ENCODE measurements around the gene SKI. TPM values are rescaled to one million over a fixed set of nuclear protein-coding genes. Genes with fewer than 3 reads are reported as not detected.

Gene SKI
- total RNA-seq, 6 experiments from 2014 or later = 23.7 to 84.8 (median 31.4) TPM

- intact Hi-C loops (cut with DNase I) = loop anchor here in 1 of 2 donors (10.0 kb wide), 1 partner anchor 69 kb away; no protein-coding TSS in a partner anchor
- H3K9me3 ChIP-seq = no peaks in the 10 kb centered on the region
- TF ChIP-seq POLR2A (IDR thresholded peaks at IDR 0.05) = no peak
- ATAC-seq = no peak
- 89% methylated on average over 15 of the region's 26 CpGs for WGBS (ENCODE audit: insufficient coverage, low coverage, low lambda C conversion rate, missing lambda C conversion rate)
- H3K27ac ChIP-seq = no peak overlapping the region
- H3K36me3 ChIP-seq = peaks cover 0 to 56% (median 28%) of the 10 kb centered on the region in 4 donors
- H3K27me3 ChIP-seq = no peaks in the 10 kb centered on the region
- H3K4me1 ChIP-seq = peaks cover 0 to 17% (median 8%) of the 10 kb centered on the region in 4 donors
- H3K4me3 ChIP-seq = no peak overlapping the region
- no peak for DNase-seq
These were observed 75.7 kb downstream of the SKI start for GRCh38 chr1:2303781-2304180.

GRCh38 chr1:2304282-2304681, 76.2 kb downstream of the SKI start:
- H3K9me3 ChIP-seq = no peaks in the 10 kb centered on the region
- peaks cover 0 to 12% (median 6%) of the 10 kb centered on the region in 4 donors for H3K4me1 ChIP-seq
- WGBS (ENCODE audit: insufficient coverage, low coverage, low lambda C conversion rate, missing lambda C conversion rate) = 100% methylated on average over 8 of the region's 22 CpGs
- no peak overlapping the region for H3K27ac ChIP-seq
- TF ChIP-seq POLR2A (IDR thresholded peaks at IDR 0.05) (no peak), CTCF (IDR thresholded peaks at IDR 0.05) (no peak)
- intact Hi-C loops (cut with DNase I) = loop anchor here in 1 of 2 donors (10.0 kb wide), 1 partner anchor 69 kb away; no protein-coding TSS in a partner anchor
- no peak overlapping the region for H3K4me3 ChIP-seq
- no peaks in the 10 kb centered on the region for H3K27me3 ChIP-seq
- DNase-seq = no peak
- ATAC-seq = no peak
- peaks cover 0 to 60% (median 28%) of the 10 kb centered on the region in 4 donors for H3K36me3 ChIP-seq

GRCh38 chr1:2304921-2305681, 77.0 kb downstream of the SKI start:
- no peak for DNase-seq
- H3K36me3 ChIP-seq = peaks cover 0 to 60% (median 28%) of the 10 kb centered on the region in 4 donors

DNA sequence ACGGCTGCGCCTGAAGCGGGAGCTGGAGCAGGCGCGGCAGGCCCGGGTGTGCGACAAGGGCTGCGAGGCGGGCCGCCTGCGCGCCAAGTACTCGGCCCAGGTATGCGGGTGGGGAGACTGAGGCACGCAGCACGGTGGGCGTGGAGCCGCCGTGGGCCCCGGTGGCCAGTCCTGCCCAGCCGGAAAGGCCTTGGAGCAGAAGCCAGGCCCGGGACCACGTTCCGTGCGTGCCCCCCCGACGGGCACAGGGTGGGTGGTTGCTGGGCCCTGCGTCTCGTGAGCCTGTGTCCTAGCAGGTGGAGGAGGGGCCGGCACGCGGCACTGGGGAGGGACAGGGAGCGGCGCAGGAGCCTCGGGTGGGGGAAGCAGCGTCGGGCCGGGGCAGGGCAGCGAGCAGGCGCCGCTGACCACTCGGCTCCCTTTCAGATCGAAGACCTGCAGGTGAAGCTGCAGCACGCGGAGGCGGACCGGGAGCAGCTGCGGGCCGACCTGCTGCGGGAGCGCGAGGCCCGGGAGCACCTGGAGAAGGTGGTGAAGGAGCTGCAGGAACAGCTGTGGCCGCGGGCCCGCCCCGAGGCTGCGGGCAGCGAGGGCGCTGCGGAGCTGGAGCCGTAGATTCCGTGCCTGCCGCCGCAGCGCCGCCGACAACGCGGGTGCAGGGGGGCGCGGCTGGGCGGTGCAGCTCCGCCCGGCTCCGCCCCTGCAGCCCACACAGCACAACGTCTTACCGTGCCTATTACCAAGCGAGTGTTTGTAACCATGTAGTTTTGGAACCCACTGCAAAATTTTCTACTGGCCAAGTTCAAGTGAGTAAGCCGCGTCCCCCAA, 78.2 kb downstream of the SKI start:
- WGBS (ENCODE audit: insufficient coverage, low coverage, low lambda C conversion rate, missing lambda C conversion rate) = no CpG with 5 or more reads among the region's 81 CpGs
- no peak for ATAC-seq
- TF ChIP-seq POLR2A (IDR thresholded peaks at IDR 0.05) (no peak), CTCF (IDR thresholded peaks at IDR 0.05) (no peak)

More at GRCh38 chr1:2304921-2305681, 77.0 kb downstream of the SKI start:
- no peaks in the 10 kb centered on the region for H3K27me3 ChIP-seq
- no peak overlapping the region for H3K27ac ChIP-seq
- no peak overlapping the region for H3K4me3 ChIP-seq
- H3K4me1 ChIP-seq = peaks cover 0 to 6% (median 2%) of the 10 kb centered on the region in 4 donors
- ATAC-seq = no peak
- intact Hi-C loops (cut with DNase I) = loop anchor here in 1 of 2 donors (10.0 kb wide), 1 partner anchor 70 kb away; no protein-coding TSS in a partner anchor
- no peak for TF ChIP-seq CTCF (IDR thresholded peaks at IDR 0.05)
- TF ChIP-seq POLR2A (IDR thresholded peaks at IDR 0.05) = no peak
- no peaks in the 10 kb centered on the region for H3K9me3 ChIP-seq
- 87% methylated on average over 17 of the region's 49 CpGs for WGBS (ENCODE audit: insufficient coverage, low coverage, low lambda C conversion rate, missing lambda C conversion rate)

More for the DNA sequence above, 78.2 kb downstream of the SKI start:
- no peak overlapping the region for H3K4me3 ChIP-seq
- no peaks in the 10 kb centered on the region for H3K27me3 ChIP-seq
- H3K4me1 ChIP-seq = no peaks in the 10 kb centered on the region
- H3K9me3 ChIP-seq = no peaks in the 10 kb centered on the region
- intact Hi-C loops (cut with DNase I) = loop anchor here in 1 of 2 donors (10.0 kb wide), 1 partner anchor 72 kb away; no protein-coding TSS in a partner anchor
- H3K36me3 ChIP-seq = peaks cover 0 to 60% (median 28%) of the 10 kb centered on the region in 4 donors
- no peak for DNase-seq
- H3K27ac ChIP-seq = no peak overlapping the region
